Measurements from ENCODE around the gene FAM50B.

FAM50B gene, protein sequence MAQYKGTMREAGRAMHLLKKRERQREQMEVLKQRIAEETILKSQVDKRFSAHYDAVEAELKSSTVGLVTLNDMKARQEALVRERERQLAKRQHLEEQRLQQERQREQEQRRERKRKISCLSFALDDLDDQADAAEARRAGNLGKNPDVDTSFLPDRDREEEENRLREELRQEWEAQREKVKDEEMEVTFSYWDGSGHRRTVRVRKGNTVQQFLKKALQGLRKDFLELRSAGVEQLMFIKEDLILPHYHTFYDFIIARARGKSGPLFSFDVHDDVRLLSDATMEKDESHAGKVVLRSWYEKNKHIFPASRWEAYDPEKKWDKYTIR

DNA sequence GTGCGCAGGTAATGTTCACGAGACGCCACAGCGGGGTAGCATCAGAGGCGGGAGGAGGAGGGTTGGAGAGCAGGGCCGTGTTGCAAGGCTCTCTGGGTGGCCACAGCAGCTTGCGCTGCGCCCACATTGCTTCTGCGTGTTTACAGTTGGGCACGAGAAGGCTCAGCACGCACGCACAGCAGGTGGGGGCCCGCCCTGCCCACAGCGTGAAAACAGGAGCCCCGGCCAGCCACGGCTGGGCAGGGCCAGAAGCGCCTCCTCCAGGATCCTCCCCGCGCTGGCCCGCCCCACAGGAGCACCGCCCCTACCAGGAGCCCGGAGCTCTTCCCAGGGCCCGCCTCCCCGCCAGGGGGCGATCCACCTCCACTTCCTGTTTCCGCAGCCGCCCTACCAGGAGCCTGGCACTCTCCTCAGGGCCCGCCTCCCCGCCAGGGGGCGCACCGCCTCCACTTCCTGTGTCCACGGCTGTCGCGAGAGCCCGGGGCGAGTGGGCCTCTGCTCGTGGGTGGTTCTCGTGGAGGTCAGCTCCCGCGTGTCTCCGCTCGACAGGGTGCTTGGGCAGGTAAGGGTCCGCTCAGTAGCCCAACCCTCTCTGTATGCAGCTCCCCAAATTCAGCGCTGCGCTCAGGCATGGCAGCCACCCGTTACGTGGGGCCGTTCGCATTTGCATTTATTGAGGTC is at the start of gene FAM50B:
Gene FAM50B, plus strand, starts transcription at position 449 of the 681 bp plus-strand sequence. CDS start 439 bp downstream, outside the sequence.
- DNase-seq (ENCODE audit: low spot score): peak; percentile 84

DNA sequence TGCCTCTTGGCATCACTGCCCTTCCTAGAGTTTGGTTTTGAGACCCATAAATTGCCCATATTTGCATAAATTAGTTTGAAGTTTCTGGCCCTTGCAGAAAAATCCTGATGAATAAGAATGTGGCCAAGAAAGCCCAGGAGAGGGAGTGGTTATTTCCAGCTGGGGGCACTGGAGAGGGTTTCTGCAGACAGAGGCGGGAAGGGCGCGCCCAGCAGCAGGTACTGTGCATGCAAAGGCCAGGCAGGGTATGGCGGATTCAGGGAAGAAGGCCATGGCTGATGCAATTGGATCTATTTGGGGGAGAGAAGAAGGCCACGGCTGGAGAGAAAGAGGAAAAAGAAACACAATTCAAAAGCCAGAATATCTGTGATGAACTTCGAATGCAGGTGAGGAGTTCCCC is 49.5 kb upstream of the FAM50B start:
- DNase-seq (ENCODE audit: low spot score): no peak

DNA sequence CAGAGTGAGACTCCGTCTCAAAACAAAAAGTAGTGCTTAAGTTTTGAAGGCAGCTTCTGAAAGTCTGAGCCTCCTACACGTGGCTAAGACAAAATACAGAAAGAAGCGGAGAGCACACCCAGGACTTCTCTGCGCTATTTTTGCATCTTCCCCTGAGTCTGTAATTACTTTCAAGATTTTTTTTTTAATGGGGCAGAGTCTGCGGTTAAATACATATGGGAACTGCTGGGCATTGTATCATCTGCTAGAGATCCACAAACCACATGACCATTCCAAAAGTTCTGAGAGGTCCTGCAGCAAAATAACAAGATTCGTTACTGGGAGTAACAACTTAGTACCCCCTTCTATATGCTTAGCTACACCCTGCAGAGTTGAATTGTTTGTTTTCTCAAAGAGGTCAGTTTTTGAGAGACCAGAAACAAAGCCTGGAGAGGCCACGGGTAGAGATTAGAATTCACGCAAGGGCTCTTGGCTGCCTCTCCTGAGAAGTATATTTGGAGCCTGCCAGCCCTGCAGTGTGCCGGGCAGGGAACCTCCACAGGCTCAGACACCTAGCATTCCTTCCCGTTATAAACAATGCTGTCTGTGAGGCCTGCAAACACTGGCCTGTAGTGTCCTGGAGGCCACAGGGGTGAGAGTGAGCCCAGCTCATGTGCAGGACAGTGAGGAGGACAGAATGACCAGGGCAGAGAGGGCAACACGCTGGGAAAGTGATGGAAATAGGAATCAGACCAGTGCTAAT is 48.2 kb upstream of the FAM50B start:
- no peak for DNase-seq (ENCODE audit: low spot score)

DNA sequence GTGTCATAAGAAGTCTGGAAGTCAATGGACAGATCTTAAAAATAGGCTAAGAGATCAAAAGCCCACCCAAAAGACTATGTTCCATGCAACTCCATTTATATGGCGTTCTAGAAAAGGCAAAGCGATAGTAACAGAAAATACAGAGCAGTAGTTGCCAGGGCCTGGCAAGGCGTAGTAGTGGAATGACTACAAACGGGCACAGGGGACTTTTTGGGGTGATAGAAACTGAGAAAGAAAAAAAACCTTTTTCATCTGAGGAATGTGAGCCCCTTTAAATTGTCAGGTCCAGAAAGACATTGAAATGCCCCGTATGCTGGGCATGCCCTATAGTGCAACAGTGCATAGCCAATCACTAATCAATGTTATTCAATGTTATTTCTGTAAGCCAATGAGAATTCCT is 47.2 kb upstream of the FAM50B start:
- no peak for DNase-seq (ENCODE audit: low spot score)

DNA sequence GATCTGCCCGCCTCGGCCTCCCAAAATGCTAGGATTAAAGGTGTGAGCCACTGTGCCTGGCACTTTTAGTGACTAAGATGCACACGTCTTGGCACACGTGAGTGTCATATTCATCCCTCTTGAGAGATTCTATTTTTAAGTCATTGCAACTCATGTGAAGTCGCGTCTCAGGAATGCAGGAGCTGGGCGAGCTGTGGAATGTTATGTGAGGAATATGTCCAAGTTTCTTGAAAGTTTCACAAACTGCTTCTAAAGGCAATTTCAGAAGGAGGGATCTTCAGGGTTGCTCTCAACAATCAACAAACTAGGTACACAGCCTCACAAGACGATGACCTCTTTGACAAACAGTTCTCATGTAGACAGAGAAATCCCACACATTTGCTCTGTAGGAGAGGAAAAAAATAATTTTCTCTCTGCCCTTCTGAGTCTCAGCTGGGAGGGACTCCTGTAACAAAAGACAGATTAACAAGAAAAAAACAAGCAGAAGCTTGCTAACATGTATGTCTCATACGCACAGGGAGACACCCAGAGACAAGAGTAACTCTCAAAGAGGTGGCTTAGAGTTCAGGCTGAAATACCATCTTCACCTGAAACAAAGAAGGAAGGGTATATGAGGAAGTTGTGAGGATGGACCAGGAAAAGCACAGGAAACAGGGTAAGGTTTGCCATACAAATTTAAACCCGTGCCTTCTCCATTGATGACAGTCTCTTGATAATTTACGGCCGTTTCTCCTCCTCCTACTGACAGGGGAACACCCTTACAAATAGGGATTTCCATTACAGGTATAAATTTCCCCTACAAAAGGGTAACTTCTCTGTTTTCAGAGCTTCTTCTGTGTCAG is 45.3 kb upstream of the FAM50B start:
- DNase-seq (ENCODE audit: low spot score): no peak

DNA sequence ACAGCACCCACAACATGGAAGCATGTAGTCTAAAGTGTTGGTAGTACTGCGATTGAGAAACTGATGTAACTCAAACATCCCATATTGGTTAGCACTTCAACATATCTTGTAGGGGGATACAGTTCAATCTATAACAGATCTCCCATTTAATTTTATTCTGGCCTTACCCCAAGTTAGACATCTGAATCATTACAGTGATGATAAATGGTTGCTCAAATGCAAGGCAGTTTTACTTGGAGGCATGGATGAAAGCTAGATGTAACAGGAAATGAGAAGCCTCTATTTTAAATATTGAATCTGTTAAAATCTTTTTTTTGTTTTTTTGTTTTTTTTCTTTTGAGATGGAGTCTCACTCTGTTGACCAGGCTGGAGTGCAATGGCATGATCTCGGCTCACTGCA is 44.2 kb upstream of the FAM50B start:
- no peak for DNase-seq (ENCODE audit: low spot score)

DNA sequence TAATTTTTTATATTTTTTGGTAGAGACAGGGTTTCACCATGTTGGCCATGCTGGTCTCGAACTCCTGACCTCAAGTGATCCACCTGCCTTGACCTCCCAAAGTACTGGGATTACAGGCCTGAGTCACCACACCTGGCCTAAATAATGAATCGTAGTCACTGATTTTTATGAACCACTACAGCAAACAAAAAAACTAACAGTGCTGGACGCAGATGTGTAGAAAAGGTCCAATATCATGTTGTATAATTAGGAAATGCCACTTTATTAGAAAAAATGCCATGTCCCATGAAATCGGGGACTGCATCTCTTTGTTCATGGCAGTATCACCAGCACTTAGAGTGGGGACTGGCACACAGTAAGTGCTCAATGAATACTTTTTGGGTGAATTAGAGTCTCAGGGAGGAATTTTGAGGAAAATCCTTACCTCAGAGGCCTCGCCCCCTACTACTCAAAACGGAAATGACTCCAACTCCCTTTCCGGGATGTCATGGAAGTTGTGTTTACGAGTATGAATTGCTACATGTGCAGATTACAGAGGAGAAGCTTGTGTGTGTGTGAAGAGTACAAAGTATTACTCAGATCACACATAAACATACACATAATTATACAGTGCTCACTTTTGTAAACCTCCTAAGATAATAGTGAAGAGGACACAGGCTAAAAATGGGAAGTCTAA is 43.6 kb upstream of the FAM50B start:
- no peak for DNase-seq (ENCODE audit: low spot score)

DNA sequence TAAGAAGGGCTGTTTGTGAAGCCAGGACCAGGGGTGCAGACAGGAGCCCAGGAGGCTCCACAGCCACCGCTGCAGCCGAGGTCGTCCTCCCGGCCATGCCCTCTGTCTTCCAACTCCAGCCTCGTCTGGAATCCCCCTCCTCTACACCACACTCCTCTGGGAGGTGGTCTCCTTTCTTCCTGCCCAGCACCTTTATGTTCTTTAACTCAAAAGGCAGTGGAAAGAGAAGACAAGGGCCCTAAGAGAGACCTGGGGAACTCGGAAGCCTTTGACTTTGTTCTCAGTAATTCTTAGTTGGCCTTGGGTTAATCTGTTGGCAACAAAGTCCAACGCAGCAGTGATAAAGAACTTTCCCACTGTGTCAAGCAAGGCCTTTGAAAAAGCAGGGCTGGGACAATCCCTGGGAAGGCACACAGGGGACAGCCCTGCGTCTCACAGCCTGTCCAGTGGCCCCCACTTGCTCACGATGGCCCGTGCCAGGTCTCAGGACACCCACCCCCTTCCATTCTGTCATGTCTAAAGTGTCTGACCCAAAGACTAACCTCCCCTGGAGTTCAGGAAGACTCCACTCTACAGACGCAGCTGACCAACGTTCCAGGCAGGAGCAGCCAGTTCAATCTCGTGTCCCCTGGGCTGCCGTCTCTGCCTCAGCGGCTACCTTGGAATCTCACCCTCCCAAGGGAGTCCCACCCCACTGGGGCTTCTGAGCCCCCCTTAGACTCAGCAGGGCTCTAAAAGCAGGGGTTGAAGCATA is 42.8 kb upstream of the FAM50B start:
- no peak for DNase-seq (ENCODE audit: low spot score)

DNA sequence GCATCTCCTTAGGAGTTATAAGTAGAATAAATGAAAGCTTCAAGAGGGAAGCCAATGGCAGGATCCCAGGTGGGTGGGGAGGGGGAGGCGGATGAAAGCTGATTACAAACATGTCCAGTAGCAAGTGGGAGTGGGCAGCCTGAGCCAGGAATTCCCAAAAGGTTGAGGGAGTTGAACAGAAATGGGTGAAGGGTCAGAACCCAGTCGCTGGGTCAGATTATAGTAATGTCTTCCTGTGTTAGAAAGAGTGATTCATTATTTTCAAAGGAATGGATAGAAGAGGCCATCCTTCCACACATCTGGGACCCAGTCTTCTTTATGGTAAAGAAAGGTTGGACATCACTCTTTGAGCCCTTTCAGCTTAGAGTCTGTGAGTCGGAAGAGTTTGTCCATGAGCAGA is 41.0 kb upstream of the FAM50B start:
- no peak for DNase-seq (ENCODE audit: low spot score)

DNA sequence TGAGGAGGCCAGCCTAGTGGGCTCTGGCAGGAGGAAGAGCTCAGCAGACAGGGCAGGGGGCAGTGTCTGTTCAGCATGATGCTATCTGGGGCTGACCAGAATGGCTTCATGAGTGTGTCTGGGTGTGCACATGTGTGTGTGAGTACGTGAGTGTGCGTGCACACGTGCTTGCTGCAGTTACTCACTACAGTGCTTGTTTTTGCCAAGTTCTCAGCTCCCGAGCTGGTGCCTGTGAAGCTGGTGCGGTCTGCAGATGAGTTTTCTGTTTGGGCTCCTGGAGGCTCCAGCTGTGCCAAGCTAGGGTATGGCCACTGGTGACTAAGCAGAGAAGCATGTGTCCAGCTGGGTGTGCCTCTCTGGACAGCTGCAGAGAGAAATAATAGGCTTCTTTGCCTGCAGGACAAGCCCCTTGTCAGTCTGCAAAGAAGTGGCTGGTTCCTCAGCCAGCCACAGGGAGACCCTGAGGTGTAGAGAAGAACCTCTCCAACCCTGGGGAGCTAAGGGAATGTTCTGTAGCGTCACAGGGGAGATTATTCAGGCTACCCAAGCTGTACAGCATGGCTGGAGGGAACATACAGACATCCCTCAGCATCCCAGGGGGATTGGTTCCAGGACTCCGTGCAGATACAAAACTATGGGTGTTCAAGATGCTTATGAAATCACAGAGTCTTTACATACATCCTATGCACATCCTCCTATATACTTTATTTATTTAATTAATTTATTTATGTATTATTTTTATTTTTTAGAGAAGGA is 40.2 kb upstream of the FAM50B start:
- no peak for DNase-seq (ENCODE audit: low spot score)

DNA sequence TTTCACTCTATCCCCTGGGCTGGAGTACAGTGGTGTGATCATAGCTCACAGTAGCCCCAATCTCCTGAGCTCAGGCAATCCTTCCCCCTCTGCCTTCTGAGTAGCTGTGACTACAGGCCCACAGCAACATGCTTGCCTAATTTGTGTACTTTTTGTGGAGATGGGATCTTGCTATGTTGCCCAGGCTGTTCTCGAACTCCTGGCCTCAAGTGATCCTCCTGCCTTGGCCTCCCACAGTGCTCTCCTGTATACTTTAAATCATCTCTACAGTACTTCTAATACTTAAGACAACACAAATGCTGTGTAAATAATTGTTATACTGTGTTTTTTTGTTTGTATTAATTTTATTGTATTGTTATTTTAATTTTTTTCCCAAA is 39.7 kb upstream of the FAM50B start:
- DNase-seq (ENCODE audit: low spot score): no peak

DNA sequence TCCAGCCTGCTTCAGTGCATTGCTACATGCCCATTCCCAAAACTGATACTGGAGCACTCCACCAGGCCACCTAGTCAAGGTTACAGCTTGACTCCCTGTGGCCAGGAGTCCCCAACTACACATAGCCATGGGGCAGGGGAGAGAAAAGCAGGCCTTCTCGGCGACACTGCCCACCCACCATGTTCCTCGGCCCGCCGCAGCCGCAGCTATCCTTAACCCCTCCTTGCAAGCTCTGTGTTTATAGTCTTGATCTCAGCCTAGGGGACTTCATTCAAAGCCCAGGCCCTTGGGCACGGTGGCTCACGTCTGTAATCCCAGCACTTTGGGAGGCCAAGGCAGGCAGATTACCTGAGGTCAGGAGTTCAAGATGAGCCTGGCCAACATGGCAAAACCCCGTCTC is 39.2 kb upstream of the FAM50B start:
- no peak for DNase-seq (ENCODE audit: low spot score)

DNA sequence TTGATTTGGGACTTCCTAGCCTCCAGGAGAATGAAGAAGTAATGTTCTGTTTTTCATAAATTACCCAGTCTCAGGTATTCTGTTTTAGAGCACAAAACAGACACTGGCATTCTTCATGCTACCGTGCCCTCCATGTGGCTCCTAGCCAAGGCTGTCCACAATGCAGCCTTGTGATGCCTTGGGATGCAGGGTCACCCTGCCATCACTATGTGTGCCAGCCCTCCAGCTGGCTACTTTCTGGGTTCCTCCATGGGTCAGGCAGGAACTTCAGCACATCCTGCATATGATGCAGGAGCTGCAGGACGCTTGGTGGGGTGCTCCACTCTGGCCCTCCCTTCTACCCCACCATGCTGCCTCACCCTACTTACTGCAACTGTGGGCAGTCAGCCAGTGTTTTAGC is 38.0 kb upstream of the FAM50B start:
- no peak for DNase-seq (ENCODE audit: low spot score)

DNA sequence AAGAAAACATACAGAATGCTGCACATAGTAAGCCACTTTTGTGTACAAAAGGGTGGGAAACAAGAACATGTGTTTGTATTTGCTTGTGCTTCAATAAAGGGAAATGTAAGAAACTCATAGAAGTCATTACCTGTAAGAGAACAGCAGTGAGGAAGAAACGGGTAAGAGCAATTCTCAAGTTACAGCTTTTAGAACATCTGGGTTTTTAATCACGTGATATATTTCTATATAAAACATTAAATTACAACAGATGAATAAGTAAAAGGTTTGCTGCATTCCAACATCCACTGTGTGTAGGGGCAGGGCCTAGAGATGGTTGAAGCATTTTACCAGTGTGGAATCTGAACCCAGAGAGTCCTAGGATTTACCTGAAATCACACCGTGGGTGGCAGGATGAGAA is 36.6 kb upstream of the FAM50B start:
- DNase-seq (ENCODE audit: low spot score): no peak

DNA sequence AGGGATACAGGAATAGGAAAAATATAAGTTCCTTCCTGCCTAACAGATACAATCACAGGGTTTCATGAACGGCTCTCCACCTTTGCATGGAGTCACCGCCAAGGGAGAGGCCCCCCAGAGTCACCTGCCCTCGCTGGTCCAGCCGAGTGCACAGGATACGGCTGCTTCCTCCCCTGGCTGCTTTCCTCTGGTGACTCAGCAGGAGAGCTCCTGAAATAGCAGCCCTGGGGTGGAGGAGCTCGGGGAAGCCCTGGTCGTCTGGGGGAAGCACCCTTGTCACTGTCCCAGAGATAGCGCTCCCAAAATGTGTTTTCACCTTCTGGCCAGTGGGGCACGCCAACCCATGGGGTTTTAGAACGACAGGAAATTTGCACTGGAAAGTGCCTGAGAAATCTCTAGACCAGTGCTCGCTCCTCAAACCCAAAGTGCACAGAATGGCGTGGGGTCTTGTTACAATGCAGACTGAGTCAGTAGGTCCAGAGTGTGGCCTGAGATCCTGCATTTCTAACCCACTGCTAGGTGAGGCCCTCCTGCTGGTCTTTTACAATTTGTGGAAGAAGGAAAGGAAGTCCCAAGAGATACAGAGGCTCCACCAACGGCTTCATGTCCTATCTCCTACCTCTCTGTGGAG is 35.9 kb upstream of the FAM50B start:
- DNase-seq (ENCODE audit: low spot score): no peak

DNA sequence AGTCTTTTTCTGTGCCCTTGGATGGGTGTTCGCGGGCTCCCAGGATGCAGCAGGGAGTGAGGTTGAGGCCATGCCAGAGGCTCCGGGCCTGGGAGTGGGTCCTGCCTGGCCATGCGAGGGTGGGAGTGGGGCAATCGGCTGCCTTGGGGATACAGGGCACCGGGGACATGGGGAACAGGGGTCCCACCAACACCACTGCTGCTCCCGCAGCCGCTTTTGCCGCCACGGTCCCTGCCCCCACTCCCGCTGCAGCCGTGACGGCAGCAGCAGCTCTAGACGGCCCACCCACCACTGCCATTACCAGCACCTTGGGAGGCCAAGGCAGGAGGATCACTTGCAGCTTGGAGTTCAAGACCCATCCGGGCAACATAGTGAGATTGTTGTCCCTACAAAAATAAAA is 35.3 kb upstream of the FAM50B start:
- no peak for DNase-seq (ENCODE audit: low spot score)

DNA sequence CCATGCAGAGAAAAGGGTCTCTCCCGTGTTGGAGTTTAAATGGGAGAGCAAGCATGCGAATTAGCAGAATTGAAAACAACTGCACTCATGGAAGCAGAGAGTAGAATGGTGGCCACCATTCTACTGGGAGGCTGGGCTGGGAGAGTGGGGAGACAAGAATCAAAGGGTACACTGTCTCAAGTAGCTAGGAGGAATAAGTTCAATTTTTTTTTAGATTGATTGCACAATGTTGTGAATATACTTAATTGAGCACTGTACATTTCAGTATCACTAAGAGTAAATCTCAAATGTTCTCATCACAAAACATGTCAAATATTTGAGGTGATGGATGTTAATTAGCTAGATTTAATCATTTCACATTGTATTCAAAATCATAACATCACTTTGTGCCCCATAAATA is 34.6 kb upstream of the FAM50B start:
- DNase-seq (ENCODE audit: low spot score): no peak

DNA sequence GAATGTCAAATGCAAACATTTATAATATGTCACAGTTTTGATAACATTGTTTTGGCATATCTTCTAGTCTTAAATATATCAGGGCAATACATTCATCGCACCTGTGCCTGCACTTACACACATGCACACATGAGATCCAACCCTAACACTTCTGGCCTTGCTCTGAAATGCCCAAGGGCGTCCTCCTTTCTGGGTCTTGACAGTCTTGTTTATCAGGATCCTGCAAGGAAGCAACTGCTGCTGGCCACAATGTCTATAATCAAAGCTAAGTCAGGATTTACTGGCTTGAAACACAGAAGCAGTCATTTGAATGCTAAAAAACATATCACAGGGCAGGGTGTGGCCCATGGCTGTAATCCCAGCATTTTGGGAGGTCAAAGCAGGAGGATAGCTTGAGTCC is 32.9 kb upstream of the FAM50B start:
- DNase-seq (ENCODE audit: low spot score): no peak
